Glutamatergic neuron (in vitro differentiated cells): ENCODE measurements around the gene THBD. TPM values are rescaled to one million over a fixed set of nuclear protein-coding genes. Genes with fewer than 3 reads are reported as not detected.

ENCODE experiments used
- DNase-seq: peaks from one replicate; pipeline ENCODE4 v3.0.0; 2022
- H3K27ac Mint-ChIP-seq: one replicate; pipeline ENCODE4 v1.8.0; 2020; ENCODE audit warnings: mild to moderate bottlenecking, mixed read lengths, inconsistent platforms; ENCODE audit not compliant: unreplicated experiment
- H3K27me3 Mint-ChIP-seq: one replicate; pipeline ENCODE4 v1.8.0; 2020; ENCODE audit warnings: mild to moderate bottlenecking, moderate library complexity, mixed read lengths, inconsistent platforms; ENCODE audit not compliant: unreplicated experiment
- H3K36me3 Mint-ChIP-seq: one replicate; pipeline ENCODE4 v1.8.0; 2020; ENCODE audit warnings: mild to moderate bottlenecking, mixed read lengths, inconsistent platforms; ENCODE audit not compliant: unreplicated experiment
- H3K4me1 Mint-ChIP-seq: one replicate; pipeline ENCODE4 v1.8.0; 2020; ENCODE audit warnings: mild to moderate bottlenecking, low read depth, mixed read lengths, inconsistent platforms; ENCODE audit not compliant: unreplicated experiment
- H3K4me3 Mint-ChIP-seq: one replicate; pipeline ENCODE4 v1.8.0; 2020; ENCODE audit warnings: mild to moderate bottlenecking, mixed read lengths, inconsistent platforms; ENCODE audit not compliant: unreplicated experiment
- H3K9me3 Mint-ChIP-seq: one replicate; pipeline ENCODE4 v1.8.0; 2020; ENCODE audit warnings: mild to moderate bottlenecking, moderate library complexity, mixed read lengths, inconsistent platforms; ENCODE audit not compliant: unreplicated experiment
- total RNA-seq: library from RNA; stranded (reverse); fragmentation: NEBNext Ultra II Directional; extraction: Animal tissue kit (Norgen Biotek cat#: 25700); gene quantifications from one replicate; pipeline ENCODE4 v1.2.1, GENCODE V29; 2021; ENCODE audit not compliant: unreplicated experiment
- TF ChIP-seq, protein P1 (sequence below): fragments of 200-600 bp; sonication (generic); IDR thresholded peaks from one replicate; pipeline ENCODE4 v1.5.0; 2021; ENCODE audit not compliant: partially characterized antibody, unreplicated experiment

THBD gene
- total RNA-seq, 1 donor from 2014 or later = not detected

GRCh38 chr20:23011008-23011721 lies 38.3 kb downstream of the THBD start:
- Mint-ChIP-seq H3K36me3 (no peaks in the 10 kb centered on the region), H3K27ac (no peak overlapping the region), H3K9me3 (peaks cover 2% of the 10 kb centered on the region), H3K27me3 (peaks cover 1% of the 10 kb centered on the region), H3K4me3 (no peak overlapping the region), H3K4me1 (no peaks in the 10 kb centered on the region)
- no peak for DNase-seq
- TF ChIP-seq, protein P1, sequence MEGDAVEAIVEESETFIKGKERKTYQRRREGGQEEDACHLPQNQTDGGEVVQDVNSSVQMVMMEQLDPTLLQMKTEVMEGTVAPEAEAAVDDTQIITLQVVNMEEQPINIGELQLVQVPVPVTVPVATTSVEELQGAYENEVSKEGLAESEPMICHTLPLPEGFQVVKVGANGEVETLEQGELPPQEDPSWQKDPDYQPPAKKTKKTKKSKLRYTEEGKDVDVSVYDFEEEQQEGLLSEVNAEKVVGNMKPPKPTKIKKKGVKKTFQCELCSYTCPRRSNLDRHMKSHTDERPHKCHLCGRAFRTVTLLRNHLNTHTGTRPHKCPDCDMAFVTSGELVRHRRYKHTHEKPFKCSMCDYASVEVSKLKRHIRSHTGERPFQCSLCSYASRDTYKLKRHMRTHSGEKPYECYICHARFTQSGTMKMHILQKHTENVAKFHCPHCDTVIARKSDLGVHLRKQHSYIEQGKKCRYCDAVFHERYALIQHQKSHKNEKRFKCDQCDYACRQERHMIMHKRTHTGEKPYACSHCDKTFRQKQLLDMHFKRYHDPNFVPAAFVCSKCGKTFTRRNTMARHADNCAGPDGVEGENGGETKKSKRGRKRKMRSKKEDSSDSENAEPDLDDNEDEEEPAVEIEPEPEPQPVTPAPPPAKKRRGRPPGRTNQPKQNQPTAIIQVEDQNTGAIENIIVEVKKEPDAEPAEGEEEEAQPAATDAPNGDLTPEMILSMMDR = no peak

- Mint-ChIP-seq H3K36me3 (no peaks in the 10 kb centered on the region), H3K4me3 (no peak overlapping the region), H3K9me3 (peaks cover 2% of the 10 kb centered on the region)
Observed at GRCh38 chr20:23010096-23010495, 39.4 kb downstream of the THBD start.

GRCh38 chr20:23009636-23010035 lies 39.8 kb downstream of the THBD start:
- no peaks in the 10 kb centered on the region for H3K36me3 Mint-ChIP-seq
- DNase-seq = no peak
- peaks cover 2% of the 10 kb centered on the region for H3K9me3 Mint-ChIP-seq
- TF ChIP-seq, protein P1 = no peak
- H3K4me3 Mint-ChIP-seq = no peak overlapping the region
- no peaks in the 10 kb centered on the region for H3K27me3 Mint-ChIP-seq
- H3K4me1 Mint-ChIP-seq = no peaks in the 10 kb centered on the region
- H3K27ac Mint-ChIP-seq = no peak overlapping the region

More at GRCh38 chr20:23010096-23010495, 39.4 kb downstream of the THBD start:
- Mint-ChIP-seq H3K27ac (no peak overlapping the region), H3K27me3 (no peaks in the 10 kb centered on the region), H3K4me1 (no peaks in the 10 kb centered on the region)
- TF ChIP-seq, protein P1 = no peak
- no peak for DNase-seq

GRCh38 chr20:23008667-23009066 lies 40.8 kb downstream of the THBD start:
- H3K9me3 Mint-ChIP-seq = peaks cover 2% of the 10 kb centered on the region
- no peaks in the 10 kb centered on the region for H3K36me3 Mint-ChIP-seq
- TF ChIP-seq, protein P1 = no peak
- no peaks in the 10 kb centered on the region for H3K27me3 Mint-ChIP-seq
- H3K4me3 Mint-ChIP-seq = no peak overlapping the region
- no peak for DNase-seq
- no peak overlapping the region for H3K27ac Mint-ChIP-seq
- no peaks in the 10 kb centered on the region for H3K4me1 Mint-ChIP-seq

- Mint-ChIP-seq H3K27ac (no peak overlapping the region), H3K27me3 (no peaks in the 10 kb centered on the region), H3K4me3 (no peak overlapping the region), H3K4me1 (no peaks in the 10 kb centered on the region), H3K36me3 (no peaks in the 10 kb centered on the region), H3K9me3 (peaks cover 2% of the 10 kb centered on the region)
- TF ChIP-seq, protein P1 = no peak
- no peak for DNase-seq
Observed at GRCh38 chr20:23007886-23008655, 41.4 kb downstream of the THBD start.
